ENCODE results near the gene ZNF382.

DNA sequence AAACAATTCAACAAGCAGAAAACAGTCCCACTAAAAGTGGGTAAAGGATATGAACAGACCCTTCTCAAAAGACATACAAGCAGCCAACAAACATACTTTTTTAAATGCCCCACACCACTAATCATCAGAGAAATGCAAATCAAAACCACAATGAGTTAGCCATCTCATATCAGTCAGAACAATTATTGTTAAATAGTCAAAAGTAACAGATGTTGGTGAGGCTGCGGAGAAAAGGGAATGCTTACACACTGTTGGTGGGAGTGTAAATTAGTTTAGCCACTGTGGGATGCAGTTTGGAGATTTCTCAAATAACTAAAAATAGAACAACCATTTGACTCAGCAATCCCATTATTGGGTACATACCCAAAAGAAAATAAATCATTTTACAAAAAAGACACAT lies 40.7 kb upstream of the ZNF382 start:
- TF ChIP-seq, protein P1, sequence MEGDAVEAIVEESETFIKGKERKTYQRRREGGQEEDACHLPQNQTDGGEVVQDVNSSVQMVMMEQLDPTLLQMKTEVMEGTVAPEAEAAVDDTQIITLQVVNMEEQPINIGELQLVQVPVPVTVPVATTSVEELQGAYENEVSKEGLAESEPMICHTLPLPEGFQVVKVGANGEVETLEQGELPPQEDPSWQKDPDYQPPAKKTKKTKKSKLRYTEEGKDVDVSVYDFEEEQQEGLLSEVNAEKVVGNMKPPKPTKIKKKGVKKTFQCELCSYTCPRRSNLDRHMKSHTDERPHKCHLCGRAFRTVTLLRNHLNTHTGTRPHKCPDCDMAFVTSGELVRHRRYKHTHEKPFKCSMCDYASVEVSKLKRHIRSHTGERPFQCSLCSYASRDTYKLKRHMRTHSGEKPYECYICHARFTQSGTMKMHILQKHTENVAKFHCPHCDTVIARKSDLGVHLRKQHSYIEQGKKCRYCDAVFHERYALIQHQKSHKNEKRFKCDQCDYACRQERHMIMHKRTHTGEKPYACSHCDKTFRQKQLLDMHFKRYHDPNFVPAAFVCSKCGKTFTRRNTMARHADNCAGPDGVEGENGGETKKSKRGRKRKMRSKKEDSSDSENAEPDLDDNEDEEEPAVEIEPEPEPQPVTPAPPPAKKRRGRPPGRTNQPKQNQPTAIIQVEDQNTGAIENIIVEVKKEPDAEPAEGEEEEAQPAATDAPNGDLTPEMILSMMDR (IDR thresholded peaks at IDR 0.05 in 8 of 11, conservative IDR thresholded peaks at IDR 0.05 in 3 of 11): no peak
- no peak for TF ChIP-seq POLR2AphosphoS5 (IDR thresholded peaks at IDR 0.05)
- TF ChIP-seq POLR2A (IDR thresholded peaks at IDR 0.05): no peak

All from spleen (tissue), 7 donors.